SW480 (cell line): ENCODE measurements around the gene PLCB1.
"Not testable (repeated sequence)": the region's sequence is repeated elsewhere in the genome, so short reads cannot be mapped to it uniquely, and the experiment has no call there.

Source experiments
- DNase-seq: peaks from one replicate; pipeline ENCODE4 v3.0.0-alpha.2; 2016; ENCODE audit warnings: low spot score

Gene PLCB1

DNA sequence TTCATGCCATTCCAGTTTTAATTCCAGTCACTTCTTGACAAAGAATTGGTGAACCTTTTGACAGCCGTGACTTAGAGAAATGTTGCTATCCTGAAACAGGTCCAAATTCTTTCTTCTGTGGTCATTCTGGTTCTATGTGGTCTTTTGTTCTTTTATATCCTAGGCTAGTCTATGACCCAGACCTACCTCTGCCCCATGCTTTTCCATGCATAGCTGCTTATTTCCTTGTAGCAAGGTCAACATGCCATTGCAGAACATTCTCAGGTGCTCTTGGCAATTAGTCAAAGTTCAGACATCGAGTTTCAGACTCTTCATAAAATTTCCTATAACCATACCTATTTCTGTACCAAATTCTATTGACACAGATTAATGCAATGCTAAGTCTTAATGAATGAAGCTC is 202.6 kb downstream of the PLCB1 start:
- no peak for DNase-seq

DNA sequence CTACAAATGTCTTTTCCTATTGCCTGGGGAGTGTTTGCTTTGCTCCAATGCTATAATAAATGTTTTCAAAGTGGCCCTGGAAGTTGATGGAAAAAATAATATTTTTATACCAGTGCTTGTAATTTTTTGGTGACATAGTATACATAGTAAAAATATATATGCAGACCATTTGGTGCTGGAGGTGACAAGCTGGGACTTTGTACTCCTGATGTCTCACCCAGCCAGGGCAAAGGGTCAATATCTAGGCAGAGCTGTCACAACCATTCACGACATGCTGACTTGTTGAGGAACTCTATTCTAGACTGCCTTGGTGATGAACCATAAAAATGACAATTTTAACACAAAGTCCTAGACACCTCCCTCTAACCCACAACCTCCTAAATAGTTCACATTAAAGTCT is 203.0 kb downstream of the PLCB1 start:
- DNase-seq, result no peak

DNA sequence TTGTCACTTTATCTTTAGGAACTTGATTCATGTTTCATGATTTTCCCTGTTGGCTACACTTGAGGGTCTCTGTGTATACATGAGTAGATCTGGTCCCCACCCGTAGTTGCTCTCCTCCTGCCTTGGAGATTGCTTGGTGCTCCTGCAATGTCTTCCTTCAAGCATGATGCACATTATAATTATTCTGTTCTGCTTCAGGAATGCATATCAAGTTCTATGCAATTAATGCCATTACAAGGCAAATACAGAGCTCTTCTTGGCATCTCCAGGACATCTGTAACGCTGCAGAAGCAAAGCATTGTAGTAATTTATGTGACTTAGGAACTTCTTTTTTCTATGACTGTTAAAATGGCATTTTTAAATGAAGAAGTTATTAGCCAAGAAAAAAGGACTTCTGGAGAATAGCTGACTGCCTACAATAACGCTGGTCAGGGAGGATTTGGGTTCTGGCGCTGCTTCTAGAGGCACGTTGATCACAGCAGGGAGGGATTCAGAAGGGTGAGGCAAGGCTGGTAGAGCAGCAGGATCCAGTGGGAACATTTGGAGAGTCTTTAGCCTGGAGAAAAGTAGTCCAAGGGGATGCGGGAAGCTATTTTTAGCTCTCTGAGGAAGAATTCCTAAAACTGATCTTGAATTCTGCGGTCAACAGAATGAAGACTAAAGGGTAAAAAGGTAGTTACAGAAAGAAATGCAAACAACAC is 203.6 kb downstream of the PLCB1 start:
- no peak for DNase-seq

DNA sequence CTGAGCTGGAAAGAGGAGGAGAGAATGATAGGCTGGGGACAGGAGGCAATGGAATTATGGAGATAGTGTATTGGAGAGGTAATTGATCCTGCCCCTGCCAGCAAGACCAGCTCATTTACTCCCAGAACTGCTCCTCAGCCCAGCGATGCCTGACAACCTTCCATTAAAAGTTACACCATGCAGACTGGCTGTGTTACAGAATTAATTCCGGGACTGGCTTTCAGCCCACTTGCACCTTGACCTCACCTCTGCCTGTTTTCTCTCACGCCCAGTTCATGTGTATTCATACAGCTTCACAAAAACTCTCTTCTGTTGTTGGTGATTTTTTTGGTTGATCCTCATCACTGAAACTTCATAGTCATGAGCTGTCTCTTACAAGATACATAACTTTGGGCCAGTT is 207.3 kb downstream of the PLCB1 start:
- no peak for DNase-seq

DNA sequence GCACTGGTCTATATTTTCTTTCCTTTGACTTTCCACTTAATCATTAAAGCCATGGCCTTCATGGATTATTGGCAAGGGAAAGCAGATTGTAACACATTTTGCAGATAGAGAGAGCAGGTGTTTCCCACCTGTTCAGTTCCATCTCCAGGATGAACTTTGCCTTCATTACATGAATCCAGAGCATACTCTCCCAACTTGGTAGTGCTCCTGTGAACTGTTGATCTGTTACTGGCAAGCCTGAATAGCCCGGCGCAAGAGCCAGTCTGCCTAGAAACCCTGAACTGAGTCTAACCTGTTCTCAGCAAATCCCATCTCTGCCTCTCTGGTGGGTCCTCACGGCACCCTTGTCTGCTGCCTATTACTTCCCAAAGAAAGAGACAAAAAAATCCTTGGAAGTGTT is 210.3 kb downstream of the PLCB1 start:
- DNase-seq, result no peak

DNA sequence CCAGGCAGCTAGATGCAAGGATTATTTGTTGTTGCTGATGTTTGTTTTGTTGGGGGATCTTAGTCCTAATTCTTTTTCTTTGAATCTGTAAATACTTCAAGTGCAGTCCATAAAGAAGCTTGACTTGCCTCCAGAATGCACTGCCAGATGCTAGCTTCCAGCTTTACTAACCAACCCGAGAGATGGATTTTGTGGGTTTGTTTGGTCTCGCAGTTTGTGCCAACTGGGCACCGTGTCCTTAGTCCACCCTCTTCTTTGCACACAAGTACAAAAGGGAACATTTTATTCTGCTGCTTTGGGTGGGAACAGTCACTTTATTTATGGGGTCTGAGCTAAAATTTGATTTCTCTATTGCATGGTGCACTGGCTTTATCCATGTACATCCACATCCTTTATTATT is 212.0 kb downstream of the PLCB1 start:
- no peak for DNase-seq

DNA sequence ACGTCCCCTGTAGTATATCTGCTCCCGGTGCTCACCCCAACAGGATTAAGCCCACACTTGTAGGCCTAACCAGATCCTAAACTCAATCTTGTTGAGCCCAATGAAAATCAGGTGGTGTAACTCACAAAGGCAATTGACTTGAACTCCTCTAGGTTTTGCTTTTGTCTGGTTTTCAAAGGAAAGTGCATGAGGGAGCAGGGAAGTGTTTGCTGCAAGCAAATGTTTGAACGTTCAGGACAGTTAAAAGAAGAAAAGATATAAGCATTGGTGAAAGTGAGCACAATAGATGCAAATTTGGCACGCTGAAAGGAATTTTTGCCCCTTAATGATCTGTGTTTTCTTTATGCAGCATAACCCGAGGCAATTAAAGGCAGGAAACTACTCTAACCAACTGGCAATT is 212.6 kb downstream of the PLCB1 start:
- no peak for DNase-seq

DNA sequence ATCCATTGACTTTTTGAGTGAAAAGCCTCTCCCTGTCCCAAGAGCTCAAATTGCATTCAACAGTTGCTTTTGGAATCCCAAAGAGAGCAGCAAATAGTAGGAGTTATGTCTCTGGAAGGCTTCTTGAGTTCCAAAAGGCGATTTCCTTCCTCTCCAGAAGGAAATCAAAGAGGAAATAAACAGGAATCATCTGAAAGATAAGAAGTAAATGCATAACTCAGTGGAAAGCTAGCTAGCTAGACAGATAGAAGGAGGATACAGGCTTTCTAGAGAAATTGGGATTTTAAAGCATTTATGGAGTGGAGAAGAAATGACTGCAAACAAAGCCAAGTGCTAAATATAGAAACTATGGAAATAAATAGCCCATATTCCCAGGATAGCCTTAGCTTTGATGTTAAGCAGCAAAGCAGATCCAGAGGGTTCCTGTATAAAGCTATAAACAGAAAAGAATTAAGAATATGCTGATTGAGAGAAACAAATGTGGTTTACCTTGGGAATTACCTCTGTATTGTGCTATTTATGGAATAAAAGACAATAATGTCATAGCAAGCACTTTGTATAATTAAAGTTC is 214.7 kb downstream of the PLCB1 start:
- no peak for DNase-seq

DNA sequence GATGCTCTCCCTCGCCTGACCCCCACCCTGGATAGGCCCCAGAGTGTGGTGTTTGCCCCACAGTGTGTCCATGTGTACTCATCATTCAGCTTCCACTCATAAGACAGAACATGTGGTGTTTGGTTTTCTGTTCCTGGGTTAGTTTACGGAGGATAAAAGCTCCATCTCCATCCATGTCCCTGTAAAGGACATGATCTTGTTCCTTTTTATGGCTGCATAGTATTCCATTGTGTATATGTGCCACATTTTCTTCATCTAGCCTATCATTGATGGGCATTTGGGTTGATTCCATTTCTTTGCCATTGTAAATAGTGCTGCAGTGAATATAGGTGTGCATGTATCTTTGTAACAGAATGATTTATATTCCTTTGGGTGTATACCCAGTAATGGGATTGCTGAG is 218.2 kb downstream of the PLCB1 start:
- DNase-seq, result not testable (repeated sequence)

DNA sequence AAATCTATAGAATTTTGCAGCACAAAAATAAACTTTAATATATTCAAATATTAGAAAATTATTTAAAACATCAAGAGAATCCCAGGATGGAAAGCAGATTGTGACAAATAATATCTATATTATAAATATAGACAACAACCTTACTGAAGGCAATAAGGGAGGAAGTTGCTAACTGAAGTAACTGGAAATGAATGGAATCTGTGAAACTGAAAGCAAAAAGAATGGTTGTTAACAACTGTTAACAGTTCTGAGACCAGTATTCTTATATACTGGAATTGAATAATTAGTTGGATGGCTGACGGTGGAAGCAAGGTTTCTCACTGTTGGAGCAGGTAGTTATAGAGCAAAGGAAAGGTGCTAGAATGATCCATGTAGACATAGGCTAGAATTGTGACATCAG is 220.4 kb downstream of the PLCB1 start:
- DNase-seq, result no peak

DNA sequence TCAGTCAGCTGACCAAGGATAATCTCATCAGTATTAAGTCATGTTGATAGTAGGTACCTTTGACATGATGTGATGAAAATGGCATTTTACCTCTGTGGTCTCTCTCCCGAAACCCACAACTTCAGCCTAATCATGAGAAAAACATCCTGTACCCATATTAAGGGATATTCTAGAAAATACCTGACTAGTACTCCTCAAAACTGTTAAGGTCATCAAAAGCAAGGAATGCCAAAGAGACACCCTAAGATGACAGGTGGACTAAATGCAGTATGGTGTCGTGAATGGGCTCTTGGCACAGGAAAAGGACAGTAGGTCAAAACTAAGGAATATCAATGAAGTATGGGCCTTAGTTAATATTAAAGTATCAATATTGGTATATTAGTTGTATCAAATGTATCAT is 221.4 kb downstream of the PLCB1 start:
- no peak for DNase-seq

DNA sequence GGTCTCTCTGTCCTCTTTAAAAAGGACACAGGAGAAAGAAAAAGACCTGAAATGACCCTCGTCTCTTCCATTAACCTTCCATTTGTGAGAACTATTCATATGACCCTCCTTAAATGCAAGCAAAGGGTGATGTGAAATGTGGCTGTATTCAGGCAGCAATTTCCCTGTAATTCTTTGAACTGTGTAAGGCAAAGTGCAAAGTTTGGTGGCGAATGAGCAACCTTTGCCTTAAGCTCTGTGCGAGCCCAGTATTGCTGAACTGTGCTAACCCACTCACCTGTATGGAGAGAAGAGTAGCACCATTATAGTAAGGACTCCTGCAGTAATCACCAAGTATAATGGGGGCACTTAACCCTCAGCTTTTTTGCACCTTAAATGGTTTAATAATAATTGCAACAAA is 223.4 kb downstream of the PLCB1 start:
- no peak for DNase-seq

DNA sequence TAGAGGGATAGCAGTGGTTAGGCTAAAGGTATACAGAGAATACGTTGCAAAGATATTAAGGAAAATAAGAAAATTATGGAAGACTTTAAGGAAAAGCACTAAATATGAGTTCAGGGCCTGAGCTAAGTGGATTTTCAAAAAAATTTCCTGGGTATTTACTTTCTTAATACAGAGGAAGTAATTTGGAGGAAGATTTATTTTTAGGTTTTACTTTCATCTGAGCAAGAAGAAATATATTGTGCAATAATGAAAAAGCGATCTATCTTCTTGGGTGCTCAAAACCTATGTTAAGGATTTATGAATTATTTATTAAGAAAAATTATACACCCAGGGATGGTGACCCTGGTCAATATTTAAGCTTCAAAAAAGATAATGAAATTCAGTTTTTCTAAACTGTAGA is 224.7 kb downstream of the PLCB1 start:
- no peak for DNase-seq

DNA sequence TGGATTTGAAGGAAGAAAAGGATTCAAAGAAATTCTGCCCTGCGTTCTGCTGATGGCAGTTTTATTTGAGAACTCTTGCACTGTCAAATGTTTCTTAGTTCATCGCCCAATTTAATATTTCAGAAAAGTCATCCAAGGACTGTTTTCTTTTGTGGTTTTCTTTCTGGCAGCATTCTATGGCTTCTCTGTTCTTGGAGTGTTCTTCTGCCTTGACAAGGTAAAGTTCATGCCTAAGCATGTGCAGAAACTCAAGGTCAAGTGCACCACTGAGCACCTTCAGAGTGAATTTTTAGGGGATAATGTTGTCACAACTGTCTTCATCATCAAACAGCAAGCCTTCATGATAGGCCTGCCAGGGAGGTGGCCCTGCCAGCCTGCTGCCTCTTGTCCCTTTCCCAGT is 225.6 kb downstream of the PLCB1 start:
- no peak for DNase-seq

DNA sequence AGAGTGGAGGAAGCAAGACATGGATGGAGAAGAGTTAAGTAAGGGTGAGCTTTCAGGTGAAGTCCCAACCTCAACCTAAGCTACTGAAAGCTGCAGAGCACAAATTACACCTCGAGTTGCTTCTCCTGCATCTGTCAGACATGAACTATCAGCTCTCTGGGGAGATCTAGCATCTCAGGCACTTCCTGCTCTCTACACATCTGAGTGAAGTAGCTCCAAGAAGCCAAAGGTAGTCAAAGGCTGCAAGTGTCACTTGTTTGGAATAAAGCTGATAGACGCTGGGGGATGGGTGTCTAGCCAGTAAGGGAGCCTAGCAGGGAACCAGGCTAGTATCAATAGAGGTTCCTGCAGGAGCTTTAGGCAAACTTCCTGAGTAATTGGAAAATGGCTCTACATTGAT is 228.0 kb downstream of the PLCB1 start:
- no peak for DNase-seq

DNA sequence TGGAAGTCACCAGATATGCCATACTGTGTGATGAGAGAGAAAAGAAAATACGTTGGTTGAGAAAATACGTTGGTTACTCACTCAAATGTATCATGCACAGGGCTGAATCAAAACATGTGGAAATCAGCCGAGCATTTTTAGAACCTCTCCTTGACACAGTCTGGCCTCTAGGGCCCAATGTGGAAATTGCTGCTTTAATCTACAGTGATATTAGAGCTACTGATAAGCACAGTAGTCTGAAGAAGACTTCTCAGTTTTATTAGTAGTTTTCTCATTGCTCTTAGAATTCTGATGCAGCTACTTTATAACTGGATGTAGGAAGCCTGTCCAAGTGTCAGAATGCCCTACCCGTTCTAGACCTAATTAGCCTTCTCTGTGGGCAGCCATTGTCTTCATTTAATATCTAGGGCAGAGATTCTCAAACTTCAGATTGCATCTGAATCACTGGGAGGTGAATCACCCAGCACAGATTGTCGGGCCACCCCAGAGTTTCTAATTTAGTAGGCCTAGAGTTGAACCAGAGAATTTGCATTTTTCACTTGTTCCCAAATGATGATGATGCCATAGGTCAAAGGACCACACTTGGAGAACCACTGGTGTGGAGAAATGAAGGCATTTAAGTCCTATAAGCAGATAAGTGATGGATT is 229.1 kb downstream of the PLCB1 start:
- DNase-seq, result no peak

DNA sequence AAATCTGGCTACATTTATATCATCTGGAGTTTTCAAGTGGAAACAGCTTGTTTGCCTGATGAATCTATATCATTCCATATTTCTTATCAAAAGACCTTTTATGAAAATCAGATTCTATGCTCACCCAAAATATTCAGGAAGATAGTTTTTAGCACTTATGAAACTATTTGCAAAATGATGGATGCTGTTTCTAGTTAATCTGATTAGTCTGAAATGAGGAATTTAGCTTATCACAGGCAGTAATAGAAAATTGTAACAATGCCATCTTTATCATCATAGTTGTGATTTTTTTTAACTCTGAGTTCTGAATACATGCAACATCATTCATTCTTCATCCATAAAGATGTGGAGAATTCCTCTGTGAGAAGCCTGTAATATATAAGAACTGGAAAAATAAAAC is 229.7 kb downstream of the PLCB1 start:
- no peak for DNase-seq

DNA sequence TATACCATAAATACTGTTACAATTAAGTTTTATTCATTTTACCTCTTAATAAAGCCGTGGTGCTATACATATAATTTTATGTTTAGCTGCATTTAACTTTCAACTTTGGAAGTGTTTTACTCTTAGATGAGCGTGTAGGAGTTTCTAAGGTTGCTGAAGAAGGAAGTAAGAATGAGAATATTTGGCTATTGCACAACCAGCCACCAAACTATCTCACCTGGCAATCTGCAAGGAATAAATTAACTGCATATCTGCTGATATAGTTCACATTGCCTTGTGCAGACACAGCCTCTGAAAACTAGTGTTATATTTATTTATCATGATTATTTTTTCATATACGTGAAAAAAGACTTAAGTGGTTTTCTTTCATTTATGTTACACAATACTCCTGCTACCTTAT is 230.4 kb downstream of the PLCB1 start:
- DNase-seq, result no peak

DNA sequence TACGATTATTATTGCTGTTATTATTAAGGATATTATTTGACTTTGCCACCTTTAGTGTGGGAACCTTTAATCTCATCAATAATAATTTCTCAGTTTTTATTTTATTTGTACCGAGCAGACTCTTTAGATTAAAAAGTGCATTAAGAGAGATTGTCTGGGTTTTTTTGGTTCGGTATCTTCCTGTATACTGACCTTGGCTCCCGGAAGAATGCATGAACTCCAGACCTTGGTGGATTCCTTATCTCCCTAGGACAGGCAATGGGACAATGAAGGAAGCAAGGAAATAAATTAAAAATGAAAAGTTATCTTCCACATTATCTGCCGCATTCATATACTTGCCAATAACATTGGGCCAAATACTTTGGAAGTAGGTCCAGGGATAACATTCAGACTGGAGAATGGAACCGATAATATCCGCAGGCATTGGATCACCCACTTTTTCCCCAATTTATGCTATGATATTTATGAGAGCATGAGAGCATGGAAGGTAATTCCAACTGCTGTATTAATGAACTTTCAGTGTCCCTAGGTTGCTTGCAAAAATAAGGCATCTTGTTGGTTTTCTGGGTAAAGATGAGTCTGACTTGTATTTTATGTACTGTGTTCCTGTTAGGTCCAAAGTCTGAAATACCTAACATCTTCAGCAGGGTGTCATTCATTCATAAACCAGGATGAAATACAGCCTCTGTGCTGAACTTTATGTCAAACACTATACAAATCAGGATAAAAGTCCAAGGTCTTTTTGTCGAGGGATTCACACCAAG is 232.1 kb downstream of the PLCB1 start:
- no peak for DNase-seq

DNA sequence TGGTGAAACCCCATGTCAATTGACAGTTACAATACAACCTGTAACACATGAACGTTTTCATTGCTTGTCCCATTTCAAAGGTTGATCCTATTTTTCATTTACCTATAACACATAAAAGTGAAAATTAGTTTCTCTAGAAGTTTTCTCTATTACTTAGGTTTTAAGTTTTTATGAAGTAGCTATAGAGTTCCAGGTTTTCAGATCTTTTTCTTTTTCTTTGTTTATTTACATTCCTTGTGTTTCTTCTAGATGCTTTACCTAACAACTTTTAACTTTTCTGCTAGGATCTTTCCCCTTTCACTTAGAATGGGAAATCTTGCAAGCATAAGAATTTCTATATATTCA is 232.6 kb downstream of the PLCB1 start:
- DNase-seq, result no peak

DNA sequence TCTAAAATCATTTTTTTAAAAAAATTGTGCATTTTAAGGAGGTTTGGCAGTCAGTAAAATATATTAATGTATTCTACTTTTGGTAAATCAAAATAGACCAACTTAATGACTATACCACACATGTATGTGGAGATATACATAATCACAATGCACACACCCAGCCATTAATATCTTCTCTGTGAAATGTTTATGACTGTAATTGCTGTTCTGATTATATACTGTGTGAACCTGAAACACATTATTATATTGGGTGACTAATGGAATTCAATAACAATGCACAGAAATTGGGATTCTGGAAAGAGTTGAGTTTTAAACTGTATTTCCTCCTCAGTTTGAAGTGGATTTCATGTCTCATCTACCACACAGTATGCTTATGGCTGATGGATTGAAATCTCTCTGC is 233.6 kb downstream of the PLCB1 start:
- no peak for DNase-seq

DNA sequence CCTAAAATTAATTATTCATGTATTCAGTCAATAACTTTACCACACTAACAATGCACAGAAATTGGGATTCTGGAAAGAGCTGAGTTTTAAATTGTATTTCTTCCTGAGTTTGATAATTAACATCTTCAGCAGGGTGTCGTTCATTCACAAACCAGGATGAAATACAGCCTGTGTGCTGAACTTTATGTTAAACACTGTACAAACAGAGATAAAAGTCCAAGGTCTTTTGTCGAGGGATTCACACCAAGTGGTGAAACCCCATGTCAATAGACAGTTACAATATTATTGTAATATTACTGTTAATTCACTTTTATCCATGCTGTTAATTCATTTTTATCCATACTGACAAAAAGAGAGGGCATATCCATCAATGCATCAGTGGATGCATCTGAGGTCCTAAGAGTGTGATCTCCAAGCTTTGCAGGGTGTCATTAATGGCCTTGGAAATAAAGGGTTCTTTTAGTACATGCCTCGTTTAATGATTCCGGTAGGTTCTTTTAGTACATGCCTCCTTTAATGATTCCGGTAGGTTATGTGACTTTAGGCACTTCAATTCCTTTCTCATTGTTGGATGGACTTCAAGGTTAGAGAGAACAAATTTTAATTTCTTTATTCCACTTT is 234.3 kb downstream of the PLCB1 start:
- no peak for DNase-seq

DNA sequence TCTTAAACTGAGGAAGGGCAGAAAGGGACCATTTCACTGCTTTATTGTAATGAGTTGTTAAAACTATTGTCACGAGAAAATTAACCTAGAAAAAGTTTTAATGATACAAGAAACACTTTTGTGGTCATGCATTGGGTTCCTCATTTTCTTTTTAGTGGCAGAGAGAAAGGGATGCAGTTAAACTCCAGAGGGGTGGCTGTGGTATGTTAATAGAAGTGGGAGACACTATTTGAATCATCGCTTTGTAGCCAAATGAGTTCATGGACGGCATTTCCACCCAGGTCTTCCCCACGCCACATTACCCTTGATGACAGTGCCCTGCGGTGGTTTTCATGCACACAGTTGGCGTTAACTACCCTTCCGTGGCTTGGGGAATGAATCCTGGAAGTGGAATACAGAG is 235.6 kb downstream of the PLCB1 start:
- DNase-seq, result no peak
